DMS53 (cell line): ENCODE results near the gene REM2.
"Not testable (repeated sequence)": the region's sequence is repeated elsewhere in the genome, so short reads cannot be mapped to it uniquely, and the experiment has no call there.

Experiments
- DNase-seq: peaks from one replicate; lab custom pipeline; 2025; lab: John Stamatoyannopoulos, UW

Gene REM2

GRCh38 chr14:22897357-22897756 lies 14.3 kb downstream of the REM2 start:
- DNase-seq, result no peak

- DNase-seq, result no peak
Measured at GRCh38 chr14:22898302-22899090, 15.5 kb downstream of the REM2 start.

- DNase-seq, result peak; percentile 74
Measured at GRCh38 chr14:22900081-22900799, 17.2 kb downstream of the REM2 start.

- no peak for DNase-seq
Measured at GRCh38 chr14:22901799-22902198, 18.8 kb downstream of the REM2 start.

GRCh38 chr14:22903742-22904087 lies 20.7 kb downstream of the REM2 start:
- no peak for DNase-seq

GRCh38 chr14:22905627-22906026 lies 22.6 kb downstream of the REM2 start:
- DNase-seq, result no peak

- DNase-seq, result no peak
Measured at GRCh38 chr14:22906073-22906472, 23.1 kb downstream of the REM2 start.

GRCh38 chr14:22907429-22907828 lies 24.4 kb downstream of the REM2 start:
- DNase-seq, result no peak

- no peak for DNase-seq
Measured at GRCh38 chr14:22908601-22909000, 25.6 kb downstream of the REM2 start.

- DNase-seq, result no peak
Measured at GRCh38 chr14:22910916-22911315, 27.9 kb downstream of the REM2 start.

- DNase-seq, result not testable (repeated sequence)
Measured at GRCh38 chr14:22914836-22915235, 31.8 kb downstream of the REM2 start.

- no peak for DNase-seq
Measured at GRCh38 chr14:22915886-22916521, 33.0 kb downstream of the REM2 start.

GRCh38 chr14:22918804-22919600 lies 36.0 kb downstream of the REM2 start, which contains the start of gene RBM23:
RBM23 (minus strand) TSS chr14:22919149.
- peak; percentile 99 for DNase-seq

- DNase-seq, result no peak
Measured at GRCh38 chr14:22919601-22919921, 36.5 kb downstream of the REM2 start.

GRCh38 chr14:22920697-22921096 lies 37.7 kb downstream of the REM2 start:
- DNase-seq, result no peak

- no peak for DNase-seq
Measured at GRCh38 chr14:22922294-22922693, 39.3 kb downstream of the REM2 start.

- DNase-seq, result no peak
Measured at GRCh38 chr14:22923746-22924145, 40.7 kb downstream of the REM2 start.

GRCh38 chr14:22925513-22925912 lies 42.5 kb downstream of the REM2 start:
- no peak for DNase-seq

- no peak for DNase-seq
Measured at GRCh38 chr14:22926316-22926715, 43.3 kb downstream of the REM2 start.

- peak; percentile 12 for DNase-seq
Measured at GRCh38 chr14:22928237-22929103, 45.4 kb downstream of the REM2 start.
